Skeletal muscle tissue (tissue), 4 donors: ENCODE data around the gene CARD11. TPM values are rescaled to one million over a fixed set of nuclear protein-coding genes. Genes with fewer than 3 reads are reported as not detected.

Experiments
- H3K27ac ChIP-seq: one replicate; pipeline ENCODE4 v1.7.0; 2013; ENCODE audit warnings: mild to moderate bottlenecking, low read depth, low read length, inconsistent platforms
- H3K27me3 ChIP-seq, 3 donors: one replicate each; pipeline ENCODE4 v1.7.0; 2013; ENCODE audit warnings: low read length in 3 of 3; ENCODE audit not compliant: control insufficient read depth in 3 of 3, insufficient read depth in 3 of 3
- H3K36me3 ChIP-seq, 3 donors: one replicate each; pipeline ENCODE4 v1.7.0; 2013; ENCODE audit warnings: low read length in 3 of 3; ENCODE audit not compliant: control insufficient read depth in 3 of 3, insufficient read depth in 3 of 3
- H3K4me1 ChIP-seq, 3 donors: one replicate each; pipeline ENCODE4 v1.7.0; 2013; ENCODE audit warnings: low read length in 3 of 3, mild to moderate bottlenecking in 3 of 3; ENCODE audit not compliant: control insufficient read depth in 3 of 3, insufficient read depth in 3 of 3
- H3K4me3 ChIP-seq, 3 donors: one replicate each; pipeline ENCODE4 v1.7.0; 2013; ENCODE audit warnings: low read length in 3 of 3
- H3K9ac ChIP-seq, 3 donors: one replicate each; pipeline ENCODE4 v1.7.0; 2013; ENCODE audit warnings: low read length in 3 of 3, mild to moderate bottlenecking in 3 of 3, moderate library complexity in 2 of 3, low read depth in 1 of 3
- H3K9me3 ChIP-seq, 3 donors: one replicate each; pipeline ENCODE4 v1.7.0; 2013; ENCODE audit warnings: low read length in 3 of 3; ENCODE audit not compliant: control insufficient read depth in 3 of 3
- total RNA-seq: library from RNA; depleted of rRNA; stranded (reverse); fragments of >200 nt; gene quantifications from one replicate; pipeline ENCODE4 v1.2.3, GENCODE V29; 2014
- donor health status: Osteomylitis.

Gene CARD11
- total RNA-seq, 1 donor from 2014 or later: 1.0 TPM

DNA sequence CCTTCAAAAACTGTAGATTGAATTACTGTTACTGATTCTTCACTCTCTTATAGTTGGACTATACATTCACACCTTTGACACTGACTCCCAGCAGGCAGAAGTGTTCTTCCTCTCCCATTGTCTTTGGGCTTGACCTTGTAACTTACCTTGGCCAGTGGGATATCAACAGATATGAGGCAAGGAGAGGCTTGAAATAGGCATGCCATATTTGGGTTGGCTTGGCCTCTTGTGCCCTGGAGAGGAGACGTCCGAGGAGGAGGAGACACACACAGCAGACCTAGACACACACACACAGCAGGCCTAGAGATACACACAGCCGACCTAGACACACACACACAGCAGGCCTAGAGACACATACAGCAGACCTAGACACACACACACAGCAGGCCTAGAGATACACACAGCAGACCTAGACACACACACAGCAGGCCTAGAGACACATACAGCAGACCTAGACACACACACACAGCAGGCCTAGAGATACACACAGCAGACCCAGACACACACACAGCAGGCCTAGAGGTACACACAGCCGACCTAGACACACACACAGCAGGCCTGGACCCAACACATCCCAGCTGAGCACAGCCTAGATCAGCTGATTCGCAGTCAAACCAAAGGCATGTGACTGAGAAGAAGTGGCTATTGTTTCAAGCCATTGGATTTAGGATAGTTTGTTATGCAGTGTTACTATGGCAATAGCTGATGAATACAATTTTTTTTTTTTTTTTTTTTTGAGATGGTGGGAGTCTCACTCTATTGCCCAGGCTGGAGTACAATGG lies 187.1 kb downstream of the CARD11 start:
- H3K4me3 ChIP-seq: no peak overlapping the region
- no peaks in the 10 kb centered on the region for H3K36me3 ChIP-seq
- H3K9me3 ChIP-seq: no peaks in the 10 kb centered on the region
- peaks cover 4 to 14% (median 6%) of the 10 kb centered on the region in 3 donors for H3K4me1 ChIP-seq
- H3K27ac ChIP-seq: no peak overlapping the region
- no peak overlapping the region for H3K9ac ChIP-seq
- H3K27me3 ChIP-seq: no peaks in the 10 kb centered on the region

Other genes with a start within 250 kb of the CARD11 start
- gene GNA12, start 199.6 kb downstream of the CARD11 start, total RNA-seq: 9.9 TPM